Activated CD8-positive, alpha-beta T cell treated with anti-CD3 and anti-CD28 coated beads for 36 hours (primary cell): Measurements from ENCODE around the gene WDR77. TPM values are rescaled to one million over a fixed set of nuclear protein-coding genes. Genes with fewer than 3 reads are reported as not detected.

ENCODE experiments used
- ATAC-seq: fragments of 200-7000 bp; cut with Tn5 transposase; one replicate; pipeline ENCODE4 v1.10.0; 2021; ENCODE audit warnings: mild to moderate bottlenecking, moderate library complexity
- CTCF ChIA-PET: fragments of 350-600 bp; sonication (Branson Sonifier 250); formaldehyde crosslinking; loops from one replicate; lab custom pipeline; 2021; ENCODE audit warnings: antibody characterized with exemption; lab: Charles Lee
- POLR2A ChIA-PET: fragments of 350-600 bp; sonication (Branson Sonifier 250); formaldehyde crosslinking; loops from one replicate; lab custom pipeline; 2021; ENCODE audit warnings: antibody characterized with exemption; lab: Charles Lee
- DNase-seq: peaks from one replicate; pipeline ENCODE4 v3.0.0-alpha.2; 2020
- H3K27ac Mint-ChIP-seq: one replicate; pipeline ENCODE4 v1.8.0; 2021; ENCODE audit warnings: mild to moderate bottlenecking, mixed read lengths
- H3K27me3 Mint-ChIP-seq: one replicate; pipeline ENCODE4 v1.8.0; 2021; ENCODE audit warnings: mixed read lengths
- H3K36me3 Mint-ChIP-seq: one replicate; pipeline ENCODE4 v1.8.0; 2021; ENCODE audit warnings: low read depth, mixed read lengths
- H3K4me1 Mint-ChIP-seq: one replicate; pipeline ENCODE4 v1.8.0; 2021; ENCODE audit warnings: low read depth, mixed read lengths
- H3K4me3 Mint-ChIP-seq: one replicate; pipeline ENCODE4 v1.8.0; 2021; ENCODE audit warnings: mild to moderate bottlenecking, moderate library complexity, mixed read lengths
- H3K9me3 Mint-ChIP-seq: one replicate; pipeline ENCODE4 v1.8.0; 2021; ENCODE audit warnings: mixed read lengths
- intact Hi-C: fragments of 100-400 bp; cut with micrococcal nuclease; formaldehyde crosslinking; loops from one replicate; pipeline ENCODE4 v1.10.0; 2022
- total RNA-seq, 2 experiments: library from RNA; stranded (reverse); gene quantifications; one replicate each; pipeline ENCODE4 v1.2.3, GENCODE V29; 2021
- TF ChIP-seq, protein P1 (sequence below): fragments of 200-600 bp; IDR thresholded peaks from one replicate; pipeline ENCODE4 v1.8.0; 2022; ENCODE audit warnings: antibody characterized with exemption, mild to moderate bottlenecking

Gene WDR77
- total RNA-seq, 2 experiments from 2014 or later, result 54.0 to 54.6 TPM

DNA sequence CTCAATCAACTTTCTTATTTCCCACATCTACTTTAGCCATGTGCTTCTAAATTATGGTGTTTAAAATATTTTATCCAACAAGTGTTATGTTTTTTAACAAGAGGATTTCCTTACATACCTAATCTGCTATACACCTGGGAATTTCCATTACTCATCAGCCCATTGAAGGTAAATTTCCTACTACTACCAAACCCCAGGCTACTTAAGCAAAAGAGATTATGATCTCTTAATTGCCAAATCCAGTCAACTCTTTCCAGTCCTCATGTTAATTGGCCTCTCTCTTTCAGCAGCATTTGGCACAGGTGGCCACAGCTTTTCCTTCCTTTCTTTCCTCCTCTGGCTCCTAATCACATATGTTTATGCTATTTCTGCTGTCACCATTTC lies 19.7 kb upstream of the WDR77 start:
- ATAC-seq (no peak), DNase-seq (no peak)
- TF ChIP-seq, protein P1, sequence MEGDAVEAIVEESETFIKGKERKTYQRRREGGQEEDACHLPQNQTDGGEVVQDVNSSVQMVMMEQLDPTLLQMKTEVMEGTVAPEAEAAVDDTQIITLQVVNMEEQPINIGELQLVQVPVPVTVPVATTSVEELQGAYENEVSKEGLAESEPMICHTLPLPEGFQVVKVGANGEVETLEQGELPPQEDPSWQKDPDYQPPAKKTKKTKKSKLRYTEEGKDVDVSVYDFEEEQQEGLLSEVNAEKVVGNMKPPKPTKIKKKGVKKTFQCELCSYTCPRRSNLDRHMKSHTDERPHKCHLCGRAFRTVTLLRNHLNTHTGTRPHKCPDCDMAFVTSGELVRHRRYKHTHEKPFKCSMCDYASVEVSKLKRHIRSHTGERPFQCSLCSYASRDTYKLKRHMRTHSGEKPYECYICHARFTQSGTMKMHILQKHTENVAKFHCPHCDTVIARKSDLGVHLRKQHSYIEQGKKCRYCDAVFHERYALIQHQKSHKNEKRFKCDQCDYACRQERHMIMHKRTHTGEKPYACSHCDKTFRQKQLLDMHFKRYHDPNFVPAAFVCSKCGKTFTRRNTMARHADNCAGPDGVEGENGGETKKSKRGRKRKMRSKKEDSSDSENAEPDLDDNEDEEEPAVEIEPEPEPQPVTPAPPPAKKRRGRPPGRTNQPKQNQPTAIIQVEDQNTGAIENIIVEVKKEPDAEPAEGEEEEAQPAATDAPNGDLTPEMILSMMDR, result no peak
- H3K4me1 Mint-ChIP-seq, result peaks cover 12% of the 10 kb centered on the region
- peaks cover 24% of the 10 kb centered on the region for H3K36me3 Mint-ChIP-seq
- no peaks in the 10 kb centered on the region for H3K27me3 Mint-ChIP-seq
- POLR2A ChIA-PET, result interaction anchor here (0.7 to 1.3 kb wide), 3 partner anchors 11 to 162 kb away, joined by 3 read pairs; no protein-coding TSS in a partner anchor
- intact Hi-C loops, result no loop called here
- no peak overlapping the region for H3K4me3 Mint-ChIP-seq
- CTCF ChIA-PET, result interaction anchor here (0.7 to 1.5 kb wide), 7 partner anchors 8 to 300 kb away, joined by 3 to 8 read pairs (median 4); no protein-coding TSS in a partner anchor
- H3K27ac Mint-ChIP-seq, result no peak overlapping the region
- no peaks in the 10 kb centered on the region for H3K9me3 Mint-ChIP-seq

DNA sequence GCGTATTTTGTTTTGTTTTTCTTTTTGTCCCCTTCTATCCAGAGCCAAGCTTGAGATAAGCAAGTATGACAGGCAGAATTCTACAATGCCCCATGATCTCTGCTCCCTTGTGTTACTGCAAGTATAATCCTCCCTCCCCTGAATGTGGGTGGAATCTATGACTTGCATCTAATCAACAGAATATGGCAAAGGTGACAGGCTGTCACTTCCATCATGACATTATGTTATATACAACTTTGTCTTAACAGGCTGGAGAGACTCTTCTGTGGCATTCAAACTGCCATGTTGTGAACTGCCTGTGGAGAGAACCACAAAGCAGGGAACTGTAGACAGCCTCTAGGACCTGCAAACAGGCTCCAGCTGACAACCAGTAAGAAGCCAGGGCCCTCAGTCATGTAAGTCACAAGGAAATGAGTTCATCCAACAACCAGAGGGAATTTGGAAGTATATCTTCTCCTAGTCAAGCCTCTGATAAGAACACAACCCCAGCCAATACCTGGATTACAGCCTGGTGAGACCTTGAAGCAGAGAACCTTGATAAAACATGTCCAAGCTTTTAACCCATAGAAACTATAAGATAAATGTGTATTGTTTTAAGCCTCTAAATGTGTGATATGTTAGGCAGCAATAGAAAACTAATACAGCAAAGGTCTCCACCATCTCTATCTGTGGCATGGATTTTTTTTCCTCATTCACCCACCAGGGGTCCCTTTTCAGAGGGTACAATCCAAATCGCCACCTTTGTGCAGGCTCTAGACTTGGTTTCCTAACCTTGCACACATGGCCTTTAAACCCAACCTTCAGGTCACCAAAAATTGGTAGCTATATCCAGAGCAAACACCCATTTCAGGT lies 19.0 kb upstream of the WDR77 start:
- Mint-ChIP-seq H3K9me3 (no peaks in the 10 kb centered on the region), H3K27ac (no peak overlapping the region), H3K4me3 (no peak overlapping the region), H3K4me1 (peaks cover 13% of the 10 kb centered on the region), H3K36me3 (peaks cover 28% of the 10 kb centered on the region), H3K27me3 (no peaks in the 10 kb centered on the region)
- POLR2A ChIA-PET, result interaction anchor here (0.7 to 1.3 kb wide), 3 partner anchors 11 to 163 kb away, joined by 3 read pairs; no protein-coding TSS in a partner anchor
- TF ChIP-seq, protein P1, result no peak
- CTCF ChIA-PET, result interaction anchor here (0.7 to 1.5 kb wide), 8 partner anchors 9 to 300 kb away, joined by 3 to 8 read pairs (median 4); no protein-coding TSS in a partner anchor
- ATAC-seq (no peak), DNase-seq (no peak)
- intact Hi-C loops, result no loop called here

DNA sequence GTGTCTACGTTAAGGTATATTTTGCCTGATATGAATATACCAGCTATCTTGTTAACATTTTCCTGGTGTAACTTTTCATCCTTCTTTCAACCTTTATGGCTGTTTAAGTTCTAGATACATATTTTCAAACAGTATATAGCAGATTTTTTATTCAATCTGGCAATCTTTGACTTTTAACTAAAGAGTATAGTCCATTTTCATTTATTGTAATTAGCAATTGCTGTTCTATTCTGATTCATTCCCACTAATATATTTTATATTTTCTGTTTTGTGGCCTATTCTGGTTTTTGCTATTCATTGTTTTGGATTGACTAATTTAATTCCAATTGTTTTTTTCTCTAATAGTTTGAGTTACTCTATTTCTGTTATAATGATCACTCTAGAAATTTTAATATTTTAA lies 17.4 kb upstream of the WDR77 start:
- H3K27me3 Mint-ChIP-seq, result no peaks in the 10 kb centered on the region
- ChIA-PET POLR2A (interaction anchor here (1.5 kb wide), 1 partner anchor 9 kb away, joined by 3 read pairs; no protein-coding TSS in a partner anchor), CTCF (interaction anchor here (0.8 to 1.0 kb wide), 2 partner anchors 10 to 281 kb away, joined by 3 read pairs; no protein-coding TSS in a partner anchor)
- peaks cover 31% of the 10 kb centered on the region for H3K36me3 Mint-ChIP-seq
- intact Hi-C loops, result no loop called here
- H3K27ac Mint-ChIP-seq, result no peak overlapping the region
- DNase-seq (no peak), ATAC-seq (no peak)
- H3K4me3 Mint-ChIP-seq, result no peak overlapping the region
- peaks cover 9% of the 10 kb centered on the region for H3K4me1 Mint-ChIP-seq
- H3K9me3 Mint-ChIP-seq, result no peaks in the 10 kb centered on the region
- TF ChIP-seq, protein P1, result no peak

DNA sequence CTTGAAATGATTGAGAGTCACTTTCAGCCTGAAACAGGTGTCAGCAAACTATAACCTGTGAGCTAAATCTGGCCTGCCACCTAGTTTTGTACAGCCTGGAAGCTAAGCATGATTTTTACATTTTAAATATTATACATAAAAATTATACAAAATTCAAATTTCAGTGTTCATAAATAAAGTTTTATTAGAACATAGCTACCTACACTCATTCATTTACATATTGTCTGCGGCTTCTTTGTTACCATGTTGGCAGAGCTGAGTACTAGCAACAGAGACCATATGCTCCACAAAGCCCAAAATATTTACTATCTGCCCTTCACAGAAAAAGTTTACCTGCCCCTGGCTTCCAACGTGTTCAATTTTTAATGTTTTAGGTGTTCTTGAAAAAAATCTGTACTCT lies 16.7 kb upstream of the WDR77 start:
- no peak for ATAC-seq
- Mint-ChIP-seq H3K4me3 (no peak overlapping the region), H3K27ac (no peak overlapping the region), H3K27me3 (no peaks in the 10 kb centered on the region), H3K4me1 (peaks cover 9% of the 10 kb centered on the region), H3K36me3 (peaks cover 33% of the 10 kb centered on the region), H3K9me3 (no peaks in the 10 kb centered on the region)
- ChIA-PET CTCF (interaction anchor here (1.0 to 1.6 kb wide), 3 partner anchors 16 to 65 kb away, joined by 3 to 7 read pairs (median 3); no protein-coding TSS in a partner anchor), POLR2A (interaction anchor here (0.7 to 1.5 kb wide), 2 partner anchors 9 to 16 kb away, joined by 3 read pairs; no protein-coding TSS in a partner anchor)
- DNase-seq, result no peak
- TF ChIP-seq, protein P1, result no peak
- intact Hi-C loops, result no loop called here
